ENCODE data around the gene TSSK1B.

DNA sequence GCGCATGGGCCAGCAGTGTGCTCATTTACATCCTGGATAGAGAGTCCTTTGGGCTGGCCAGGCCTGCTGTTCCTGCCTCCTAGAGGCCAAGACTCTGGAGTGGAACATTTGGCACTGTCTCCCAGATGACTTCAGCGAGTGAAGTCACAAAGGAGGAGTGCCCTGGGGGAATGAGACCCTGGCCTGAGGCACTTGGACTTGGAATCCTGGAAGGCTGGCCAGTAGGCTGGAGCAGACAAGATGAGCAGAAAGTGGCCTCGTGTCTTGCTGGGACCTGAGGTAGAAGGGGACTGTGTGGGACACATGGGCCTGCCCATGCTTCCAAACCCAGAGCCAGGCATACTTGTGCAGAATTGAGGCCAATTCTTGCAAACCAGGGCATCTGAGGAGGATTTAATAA, at the start of gene TSSK1B:
- TF ChIP-seq POLR2A (IDR thresholded peaks at IDR 0.05; ENCODE audit: low read length), result no peak
- no peak for TF ChIP-seq GATA1 (IDR thresholded peaks at IDR 0.05; ENCODE audit: low read depth, low read length)
